HG03575 (cell line): ENCODE results near the gene GPR33.
"Not testable (repeated sequence)": the region's sequence is repeated elsewhere in the genome, so short reads cannot be mapped to it uniquely, and the experiment has no call there.

ENCODE experiments used
- ATAC-seq: cut with Tn5 transposase; IDR thresholded peaks from one replicate; pipeline ENCODE4 v1.9.1; 2021; ENCODE audit not compliant: unreplicated experiment, insufficient number of reproducible peaks, low FRiP score; ENCODE audit errors: extremely low read depth

GPR33 gene

GRCh38 chr14:31465111-31465510, 22.7 kb downstream of the GPR33 start:
- ATAC-seq = no peak

GRCh38 chr14:31462450-31462849, 25.4 kb downstream of the GPR33 start:
- ATAC-seq = not testable (repeated sequence)

GRCh38 chr14:31461545-31461944, 26.3 kb downstream of the GPR33 start:
- no peak for ATAC-seq

- no peak for ATAC-seq
Measured at GRCh38 chr14:31457665-31458659, 29.9 kb downstream of the GPR33 start.

GRCh38 chr14:31456841-31457664, 30.8 kb downstream of the GPR33 start, which contains the start of gene DTD2:
TSS of gene DTD2 (minus strand) at chr14:31457506. CDS start at chr14:31457393, 113 bp downstream.
- ATAC-seq = peak; percentile 79

GRCh38 chr14:31449971-31450610, 37.7 kb downstream of the GPR33 start:
- ATAC-seq = no peak

GRCh38 chr14:31449136-31449535, 38.7 kb downstream of the GPR33 start:
- ATAC-seq = no peak

- ATAC-seq = no peak
Measured at GRCh38 chr14:31445703-31446102, 42.1 kb downstream of the GPR33 start.

- no peak for ATAC-seq
Measured at GRCh38 chr14:31442284-31442683, 45.6 kb downstream of the GPR33 start.

GRCh38 chr14:31441273-31442111, 46.3 kb downstream of the GPR33 start:
- ATAC-seq = no peak

- no peak for ATAC-seq
Measured at GRCh38 chr14:31440280-31440679, 47.6 kb downstream of the GPR33 start.

- ATAC-seq = no peak
Measured at GRCh38 chr14:31439561-31439960, 48.3 kb downstream of the GPR33 start.

- not testable (repeated sequence) for ATAC-seq
Measured at GRCh38 chr14:31437045-31437691, 50.7 kb downstream of the GPR33 start.

- ATAC-seq = no peak
Measured at GRCh38 chr14:31435276-31435675, 52.6 kb downstream of the GPR33 start.
